Cardiac septum (tissue), 1 donor: ENCODE data around the gene TRAPPC2. TPM values are rescaled to one million over a fixed set of nuclear protein-coding genes. Genes with fewer than 3 reads are reported as not detected.
"Not testable (repeated sequence)": the region's sequence is repeated elsewhere in the genome, so short reads cannot be mapped to it uniquely, and the experiment has no call there.

Experiments used
- DNase-seq: peaks from one replicate; pipeline ENCODE4 v3.0.0-alpha.2; 2020; ENCODE audit warnings: low spot score
- intact Hi-C: fragments of 100-400 bp; cut with DNase I; formaldehyde crosslinking; loops from one replicate; pipeline ENCODE4 v1.14.0; 2022
- total RNA-seq: library from RNA; stranded (reverse); fragmentation: NEBNext Ultra II Directional; extraction: Animal tissue kit (Norgen Biotek cat#: 25700); gene quantifications from one replicate; pipeline ENCODE4 v1.2.1, GENCODE V29; 2021
- donor health status: DM: no; HTN: no; CAD: no.

TRAPPC2 gene
- total RNA-seq, 1 donor from 2014 or later: 9.9 TPM

DNA sequence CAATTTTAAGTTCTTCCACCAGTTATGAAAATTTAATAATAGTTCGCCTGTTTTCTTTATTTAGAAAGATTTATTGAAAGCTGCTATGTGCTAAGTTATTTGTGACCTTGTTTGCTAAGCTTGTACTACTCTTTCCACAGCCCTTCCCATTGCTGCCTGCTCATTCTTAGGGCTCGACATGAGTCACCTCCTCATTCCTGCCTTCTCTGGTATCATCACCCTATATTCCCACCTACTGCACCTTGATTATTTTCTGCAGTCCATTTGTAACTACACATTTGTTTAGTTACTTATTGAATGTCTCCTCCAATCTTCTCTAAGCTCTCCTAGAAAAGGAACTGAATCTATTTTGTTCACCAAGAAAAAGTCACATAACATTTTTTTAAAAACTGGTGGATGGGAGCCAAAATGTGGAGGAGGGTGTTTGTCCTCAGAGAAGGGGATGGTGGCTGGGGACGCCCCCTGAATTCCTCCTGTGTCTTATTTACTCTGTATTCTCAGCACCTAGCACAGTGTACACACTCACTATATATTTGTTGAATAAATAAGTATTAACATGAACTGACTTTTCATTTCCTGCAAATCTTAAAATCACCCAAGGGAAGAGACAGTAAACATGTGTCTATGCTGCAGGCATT lies 49.2 kb downstream of the TRAPPC2 start:
- intact Hi-C loops: loop anchor here (5.0 kb wide), 1 partner anchor 33 kb away; the partner anchor contains the start of gene TCEANC
- no peak for DNase-seq

- intact Hi-C loops: no loop called here
- DNase-seq: no peak
Measured at GRCh38 chrX:13684361-13684760, 50.1 kb downstream of the TRAPPC2 start.

DNA sequence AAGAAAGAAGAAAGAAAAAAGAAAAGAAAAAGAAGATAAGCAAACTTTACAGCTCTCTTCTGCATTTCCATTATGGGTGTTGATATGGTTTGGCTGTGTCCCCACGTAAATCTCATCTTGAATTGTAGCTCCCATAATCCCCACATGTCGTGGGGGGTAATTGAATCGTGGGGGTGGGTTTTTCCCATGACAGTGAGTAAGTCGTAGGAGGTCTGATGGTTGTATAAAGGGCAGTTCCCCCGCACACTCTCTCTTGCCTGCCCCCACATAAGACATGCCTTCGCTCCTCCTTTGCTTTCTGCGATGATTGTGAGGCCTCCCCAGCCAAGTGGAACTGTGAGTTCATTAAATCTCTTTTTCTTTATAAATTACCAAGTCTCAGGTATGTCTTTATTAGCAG lies 52.8 kb downstream of the TRAPPC2 start:
- no peak for DNase-seq

GRCh38 chrX:13679700-13680099 lies 54.7 kb downstream of the TRAPPC2 start:
- DNase-seq: not testable (repeated sequence)

More for the DNA sequence above, 52.8 kb downstream of the TRAPPC2 start:
- intact Hi-C loops: no loop called here

DNA sequence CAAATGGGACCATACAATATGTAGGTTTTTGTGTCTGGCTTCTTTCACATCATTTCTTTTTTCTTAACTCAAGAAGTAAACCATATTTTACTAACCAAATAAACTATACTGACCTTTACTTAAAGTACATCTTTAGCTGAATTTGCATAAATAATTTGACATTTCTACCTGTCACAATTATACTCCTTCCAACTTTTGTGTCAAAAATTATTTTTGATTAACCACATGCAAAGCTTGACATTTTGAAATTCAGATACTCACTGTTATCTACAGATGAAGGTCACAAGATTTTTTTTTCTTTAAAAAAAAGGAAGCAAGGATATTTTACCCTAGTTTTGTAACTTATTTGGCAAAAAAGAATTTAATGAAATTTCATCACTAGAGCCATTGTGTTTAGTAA lies 57.5 kb downstream of the TRAPPC2 start:
- no peak for DNase-seq
- intact Hi-C loops: no loop called here

More at GRCh38 chrX:13679700-13680099, 54.7 kb downstream of the TRAPPC2 start:
- intact Hi-C loops: not testable (repeated sequence)

GRCh38 chrX:13673016-13673415 lies 61.4 kb downstream of the TRAPPC2 start:
- DNase-seq: no peak
- intact Hi-C loops: no loop called here

DNA sequence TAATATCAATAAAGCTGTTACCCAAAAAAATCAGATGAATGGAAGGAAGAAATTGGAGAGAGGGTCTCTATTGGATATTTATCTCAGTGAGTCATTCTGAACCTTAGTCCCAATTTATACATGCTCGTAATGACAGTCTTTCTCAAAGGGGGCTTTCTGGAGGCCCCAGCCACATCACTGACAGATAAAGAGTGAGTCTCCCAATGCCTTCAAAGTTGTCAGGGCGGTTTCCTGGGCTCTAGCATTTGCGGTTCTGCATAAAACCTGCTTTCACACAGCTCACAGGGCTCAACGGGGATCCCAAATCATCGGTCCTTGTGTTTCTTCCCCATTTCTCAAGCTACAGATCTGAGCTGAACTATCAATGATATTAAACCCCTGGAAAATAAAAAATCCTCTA lies 64.2 kb downstream of the TRAPPC2 start:
- DNase-seq: no peak
- intact Hi-C loops: no loop called here

DNA sequence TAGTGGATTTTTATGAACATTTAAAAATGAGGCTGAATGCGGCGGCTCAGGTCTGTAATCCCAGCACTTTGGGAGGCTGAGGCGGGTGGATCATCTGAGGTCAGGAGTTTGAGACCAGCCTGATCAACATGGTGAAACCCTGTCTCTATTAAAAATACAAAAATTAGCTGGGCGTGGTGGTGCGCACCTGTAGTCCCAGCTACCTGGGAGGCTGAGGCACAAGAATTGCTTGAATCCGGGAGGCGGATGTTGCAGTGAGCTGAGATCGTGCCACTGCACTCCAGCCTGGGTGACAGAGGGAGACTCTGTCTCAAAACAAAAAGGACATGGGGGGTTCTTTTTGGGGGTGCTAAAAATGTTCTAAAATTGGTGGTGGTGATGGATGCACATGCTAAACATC lies 64.7 kb downstream of the TRAPPC2 start:
- intact Hi-C loops: loop anchor here (5.0 kb wide), 1 partner anchor 63 kb away; the partner anchor contains the start of genes OFD1 and TRAPPC2
- DNase-seq: not testable (repeated sequence)

- no peak for DNase-seq
- intact Hi-C loops: loop anchor here (5.0 kb wide), 1 partner anchor 63 kb away; the partner anchor contains the start of genes OFD1 and TRAPPC2
Measured at GRCh38 chrX:13669246-13669737, 65.1 kb downstream of the TRAPPC2 start.

- no peak for DNase-seq
- intact Hi-C loops: loop anchor here (5.0 kb wide), 1 partner anchor 64 kb away; the partner anchor contains the start of genes OFD1 and TRAPPC2
Measured at GRCh38 chrX:13667919-13668318, 66.5 kb downstream of the TRAPPC2 start.

GRCh38 chrX:13666836-13667235 lies 67.6 kb downstream of the TRAPPC2 start:
- no peak for DNase-seq
- intact Hi-C loops: loop anchor here (5.0 kb wide), 1 partner anchor 65 kb away; the partner anchor contains the start of genes OFD1 and TRAPPC2

- intact Hi-C loops: no loop called here
- no peak for DNase-seq
Measured at GRCh38 chrX:13664020-13664419, 70.4 kb downstream of the TRAPPC2 start.

DNA sequence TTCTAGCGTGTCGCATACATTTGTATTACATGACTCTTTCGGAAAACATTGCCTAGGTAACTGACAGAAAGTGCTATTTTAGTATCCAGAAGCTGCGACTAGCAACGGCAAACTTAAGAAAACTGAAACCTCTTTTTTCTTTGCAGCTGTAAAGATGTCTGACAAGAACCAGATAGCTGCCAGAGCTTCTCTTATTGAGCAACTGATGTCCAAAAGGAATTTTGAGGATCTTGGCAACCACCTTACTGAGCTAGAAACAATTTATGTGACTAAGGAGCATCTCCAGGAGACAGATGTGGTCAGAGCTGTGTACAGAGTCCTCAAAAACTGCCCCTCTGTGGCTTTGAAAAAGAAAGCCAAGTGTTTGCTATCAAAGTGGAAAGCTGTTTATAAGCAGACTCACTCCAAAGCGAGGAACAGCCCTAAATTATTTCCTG lies 72.0 kb downstream of the TRAPPC2 start:
- DNase-seq: no peak
- intact Hi-C loops: no loop called here

Other genes with a start within 250 kb of the TRAPPC2 start
- gene EGFL6, start 165.0 kb downstream of the TRAPPC2 start, total RNA-seq: 0.24 TPM
- gene TCEANC, start 81.5 kb downstream of the TRAPPC2 start, total RNA-seq: 6.4 TPM
- 28.2 TPM for gene RAB9A, start 45.5 kb downstream of the TRAPPC2 start, total RNA-seq
- 12.8 TPM for gene OFD1, start 128 bp upstream of the TRAPPC2 start, total RNA-seq
- gene GPM6B, start 82.5 kb upstream of the TRAPPC2 start, total RNA-seq: 2.0 TPM